Measurements from ENCODE around the gene CORO1C. TPM values are rescaled to one million over a fixed set of nuclear protein-coding genes. Genes with fewer than 3 reads are reported as not detected.

Gene CORO1C
- total and polyA plus RNA-seq, 9 of the 15 experiments (the other 6 are each of a cell fraction or from before 2014, with no cell fraction given), result 55.2 to 280 (median 150) TPM

DNA sequence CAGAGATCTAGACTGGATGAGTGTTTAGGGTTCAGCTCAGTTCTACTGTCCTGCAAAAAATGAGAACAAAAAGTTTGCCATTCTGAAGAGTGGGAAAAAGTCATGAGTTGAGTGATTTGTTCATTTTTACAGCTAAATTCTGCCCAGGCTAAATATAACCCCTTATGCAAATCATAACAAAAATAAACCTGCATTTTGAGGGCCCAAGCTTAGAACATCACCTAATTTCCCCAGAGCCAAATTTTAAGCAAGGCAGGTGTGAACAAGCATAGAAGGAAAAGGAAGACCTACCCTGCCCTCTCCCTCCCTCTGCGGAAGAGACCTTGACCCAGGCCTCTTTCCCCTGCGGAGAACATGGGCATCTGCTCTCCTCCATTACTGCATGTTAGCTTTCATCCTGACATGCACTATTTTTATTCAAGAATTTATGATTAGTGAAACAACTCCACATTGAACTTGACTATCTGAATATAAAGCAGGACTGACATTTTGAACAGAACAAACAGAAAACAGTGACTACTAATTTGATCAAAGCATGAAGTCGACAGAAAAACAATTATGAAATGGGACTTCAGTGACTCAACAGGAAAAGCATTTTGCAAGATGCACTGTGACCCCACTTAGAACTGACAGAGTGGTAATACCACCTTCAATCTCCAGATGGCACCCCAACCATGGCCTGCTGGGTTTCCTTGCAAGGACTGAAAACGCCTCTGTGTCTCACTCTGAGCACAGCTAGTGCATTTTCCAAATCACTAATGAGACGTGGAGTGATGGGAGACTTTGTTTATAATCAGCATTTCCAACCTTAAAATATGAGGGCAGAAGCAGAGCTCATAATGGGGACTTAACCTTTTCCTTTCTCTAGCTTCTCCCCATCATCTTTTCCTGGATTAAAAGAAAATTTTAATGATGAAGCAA, 66.7 kb downstream of the CORO1C start (continued):
- TF ChIP-seq ZNF655 (CRISPR knock-in tag; IDR thresholded peaks at IDR 0.05) (no peak), ZNF124 (CRISPR knock-in tag; IDR thresholded peaks at IDR 0.05) (no peak), ZSCAN32 (CRISPR knock-in tag; IDR thresholded peaks at IDR 0.05) (no peak), RBFOX2 (IDR thresholded peaks at IDR 0.05; ENCODE audit: low read depth, low read length) (no peak), ZNF445 (CRISPR knock-in tag; IDR thresholded peaks at IDR 0.05; ENCODE audit: low read depth) (no peak), TBL1XR1 (IDR thresholded peaks at IDR 0.05; ENCODE audit: low read length in 2 of 2) (no peak), CLOCK (CRISPR knock-in tag; IDR thresholded peaks at IDR 0.05; ENCODE audit: borderline replicate concordance) (no peak), CSDE1 (IDR thresholded peaks at IDR 0.05) (no peak), MAFF (IDR thresholded peaks at IDR 0.05; ENCODE audit: low read length) (no peak), ELF1 (tag; IDR thresholded peaks at IDR 0.05) (no peak), TCF7 (IDR thresholded peaks at IDR 0.05; ENCODE audit: borderline replicate concordance) (no peak), HNRNPLL (IDR thresholded peaks at IDR 0.05; ENCODE audit: low read depth, low read length, poor library complexity, severe bottlenecking) (no peak), SLC30A9 (CRISPR knock-in tag; IDR thresholded peaks at IDR 0.05) (no peak), SIX5 (IDR thresholded peaks at IDR 0.05; ENCODE audit: borderline replicate concordance in 1 of 2, insufficient read depth in 1 of 2, low read depth in 1 of 2, low read length in 2 of 2) (no peak), EZH2 (IDR thresholded peaks at IDR 0.05; ENCODE audit: borderline replicate concordance, low read depth, low read length) (no peak), DACH1 (IDR thresholded peaks at IDR 0.05; ENCODE audit: partially characterized antibody) (no peak), SMAD1 (IDR thresholded peaks at IDR 0.05; ENCODE audit: low read depth, low read length, partially characterized antibody) (no peak), HMG20B (CRISPR knock-in tag; IDR thresholded peaks at IDR 0.05) (no peak), PPARD (CRISPR knock-in tag; IDR thresholded peaks at IDR 0.05) (no peak)
- TF ChIP-seq, protein P1, sequence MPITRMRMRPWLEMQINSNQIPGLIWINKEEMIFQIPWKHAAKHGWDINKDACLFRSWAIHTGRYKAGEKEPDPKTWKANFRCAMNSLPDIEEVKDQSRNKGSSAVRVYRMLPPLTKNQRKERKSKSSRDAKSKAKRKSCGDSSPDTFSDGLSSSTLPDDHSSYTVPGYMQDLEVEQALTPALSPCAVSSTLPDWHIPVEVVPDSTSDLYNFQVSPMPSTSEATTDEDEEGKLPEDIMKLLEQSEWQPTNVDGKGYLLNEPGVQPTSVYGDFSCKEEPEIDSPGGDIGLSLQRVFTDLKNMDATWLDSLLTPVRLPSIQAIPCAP (CRISPR knock-in tag; IDR thresholded peaks at IDR 0.05; ENCODE audit: borderline replicate concordance), result no peak
- TF ChIP-seq, protein P2, sequence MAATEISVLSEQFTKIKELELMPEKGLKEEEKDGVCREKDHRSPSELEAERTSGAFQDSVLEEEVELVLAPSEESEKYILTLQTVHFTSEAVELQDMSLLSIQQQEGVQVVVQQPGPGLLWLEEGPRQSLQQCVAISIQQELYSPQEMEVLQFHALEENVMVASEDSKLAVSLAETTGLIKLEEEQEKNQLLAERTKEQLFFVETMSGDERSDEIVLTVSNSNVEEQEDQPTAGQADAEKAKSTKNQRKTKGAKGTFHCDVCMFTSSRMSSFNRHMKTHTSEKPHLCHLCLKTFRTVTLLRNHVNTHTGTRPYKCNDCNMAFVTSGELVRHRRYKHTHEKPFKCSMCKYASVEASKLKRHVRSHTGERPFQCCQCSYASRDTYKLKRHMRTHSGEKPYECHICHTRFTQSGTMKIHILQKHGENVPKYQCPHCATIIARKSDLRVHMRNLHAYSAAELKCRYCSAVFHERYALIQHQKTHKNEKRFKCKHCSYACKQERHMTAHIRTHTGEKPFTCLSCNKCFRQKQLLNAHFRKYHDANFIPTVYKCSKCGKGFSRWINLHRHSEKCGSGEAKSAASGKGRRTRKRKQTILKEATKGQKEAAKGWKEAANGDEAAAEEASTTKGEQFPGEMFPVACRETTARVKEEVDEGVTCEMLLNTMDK (IDR thresholded peaks at IDR 0.05; ENCODE audit: borderline replicate concordance, insufficient read depth, low read depth, low read length, poor library complexity, severe bottlenecking), result no peak
